Osteoblast (primary cell): ENCODE results near the gene FXYD4. TPM values are rescaled to one million over a fixed set of nuclear protein-coding genes. Genes with fewer than 3 reads are reported as not detected.

Source experiments
- DNase-seq: peaks from one replicate; pipeline ENCODE4 v3.0.0; 2011; ENCODE audit warnings: low spot score, mixed read lengths; ENCODE audit not compliant: insufficient read length; ENCODE audit errors: missing footprints
- H2AFZ ChIP-seq: 2 replicates; pipeline ENCODE4 v1.6.0; 2011; ENCODE audit warnings: mild to moderate bottlenecking, low read length
- H3K27ac ChIP-seq: 2 replicates; pipeline ENCODE4 v1.5.1; 2011; ENCODE audit warnings: mild to moderate bottlenecking, low read depth, low read length, moderate library complexity
- H3K27me3 ChIP-seq: 2 replicates; pipeline ENCODE4 v1.6.0; 2012; ENCODE audit warnings: mild to moderate bottlenecking, control low read depth, inconsistent platforms, low read length, moderate library complexity; ENCODE audit not compliant: insufficient read depth
- H3K36me3 ChIP-seq: 2 replicates; pipeline ENCODE4 v1.5.1; 2011; ENCODE audit warnings: mild to moderate bottlenecking, low read length, control low read depth, moderate library complexity; ENCODE audit not compliant: insufficient read depth
- H3K4me1 ChIP-seq: 2 replicates; pipeline ENCODE4 v1.5.1; 2011; ENCODE audit warnings: mild to moderate bottlenecking, low read length, control low read depth, moderate library complexity; ENCODE audit not compliant: insufficient read depth
- H3K4me2 ChIP-seq: 2 replicates; pipeline ENCODE4 v1.6.0; 2011; ENCODE audit warnings: mild to moderate bottlenecking, low read length; ENCODE audit not compliant: insufficient read depth
- H3K4me3 ChIP-seq: fragments of 200-600 bp; sonication (generic); 3 replicates; pipeline ENCODE4 v1.5.1; 2012; ENCODE audit warnings: mild to moderate bottlenecking, low read length, inconsistent platforms; ENCODE audit not compliant: insufficient read depth
- H3K79me2 ChIP-seq: 2 replicates; pipeline ENCODE4 v1.6.0; 2012; ENCODE audit warnings: mild to moderate bottlenecking, low read length, control low read depth, inconsistent platforms; ENCODE audit not compliant: insufficient read depth
- H3K9me3 ChIP-seq: 2 replicates; pipeline ENCODE4 v1.5.1; 2011; ENCODE audit warnings: low read depth, low read length, control low read depth
- H4K20me1 ChIP-seq: 2 replicates; pipeline ENCODE4 v1.6.0; 2012; ENCODE audit warnings: mild to moderate bottlenecking, low read length, control low read depth; ENCODE audit not compliant: insufficient read depth
- total RNA-seq: library from RNA; depleted of rRNA; stranded (reverse); fragments of >200 nt; gene quantifications from 2 replicates; pipeline ENCODE4 v1.2.3, GENCODE V29; 2012
- TF ChIP-seq, protein P1 (sequence below): IDR thresholded peaks from 2 replicates; pipeline ENCODE4 v1.5.1; 2011; ENCODE audit warnings: mild to moderate bottlenecking, low read depth, low read length, moderate library complexity; ENCODE audit errors: extremely low read depth

FXYD4 gene
- total RNA-seq, 1 donor, result not detected

DNA sequence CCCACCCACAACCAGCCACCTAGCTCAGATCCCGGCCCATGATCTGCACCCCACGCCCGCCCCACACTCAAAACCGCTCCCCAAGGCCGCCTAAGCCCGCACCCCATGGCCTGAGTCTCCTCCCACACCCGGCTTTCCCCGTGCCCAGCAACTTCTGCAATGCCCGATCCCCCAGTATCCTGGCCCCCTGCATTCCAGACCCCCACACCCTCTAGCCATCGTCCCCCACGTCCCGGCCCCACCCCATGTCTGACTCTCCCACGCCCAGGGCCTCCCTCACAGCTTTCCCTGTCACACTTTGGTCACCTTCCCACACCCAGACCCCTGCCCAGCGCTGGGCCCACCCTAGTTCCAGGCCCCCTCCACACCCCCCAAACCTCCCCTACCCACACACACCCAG is 20.1 kb upstream of the FXYD4 start:
- H3K4me2 ChIP-seq, result no peak overlapping the region
- no peaks in the 10 kb centered on the region for H3K36me3 ChIP-seq
- H3K9me3 ChIP-seq, result no peaks in the 10 kb centered on the region
- no peak overlapping the region for H2AFZ ChIP-seq
- peaks cover 8% of the 10 kb centered on the region for H3K4me1 ChIP-seq
- peak; percentile 21 for DNase-seq
- H4K20me1 ChIP-seq, result no peaks in the 10 kb centered on the region
- H3K27ac ChIP-seq, result no peak overlapping the region
- peaks cover 13% of the 10 kb centered on the region for H3K27me3 ChIP-seq
- no peak overlapping the region for H3K4me3 ChIP-seq
- H3K79me2 ChIP-seq, result no peaks in the 10 kb centered on the region
- TF ChIP-seq, protein P1, sequence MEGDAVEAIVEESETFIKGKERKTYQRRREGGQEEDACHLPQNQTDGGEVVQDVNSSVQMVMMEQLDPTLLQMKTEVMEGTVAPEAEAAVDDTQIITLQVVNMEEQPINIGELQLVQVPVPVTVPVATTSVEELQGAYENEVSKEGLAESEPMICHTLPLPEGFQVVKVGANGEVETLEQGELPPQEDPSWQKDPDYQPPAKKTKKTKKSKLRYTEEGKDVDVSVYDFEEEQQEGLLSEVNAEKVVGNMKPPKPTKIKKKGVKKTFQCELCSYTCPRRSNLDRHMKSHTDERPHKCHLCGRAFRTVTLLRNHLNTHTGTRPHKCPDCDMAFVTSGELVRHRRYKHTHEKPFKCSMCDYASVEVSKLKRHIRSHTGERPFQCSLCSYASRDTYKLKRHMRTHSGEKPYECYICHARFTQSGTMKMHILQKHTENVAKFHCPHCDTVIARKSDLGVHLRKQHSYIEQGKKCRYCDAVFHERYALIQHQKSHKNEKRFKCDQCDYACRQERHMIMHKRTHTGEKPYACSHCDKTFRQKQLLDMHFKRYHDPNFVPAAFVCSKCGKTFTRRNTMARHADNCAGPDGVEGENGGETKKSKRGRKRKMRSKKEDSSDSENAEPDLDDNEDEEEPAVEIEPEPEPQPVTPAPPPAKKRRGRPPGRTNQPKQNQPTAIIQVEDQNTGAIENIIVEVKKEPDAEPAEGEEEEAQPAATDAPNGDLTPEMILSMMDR, result no peak

DNA sequence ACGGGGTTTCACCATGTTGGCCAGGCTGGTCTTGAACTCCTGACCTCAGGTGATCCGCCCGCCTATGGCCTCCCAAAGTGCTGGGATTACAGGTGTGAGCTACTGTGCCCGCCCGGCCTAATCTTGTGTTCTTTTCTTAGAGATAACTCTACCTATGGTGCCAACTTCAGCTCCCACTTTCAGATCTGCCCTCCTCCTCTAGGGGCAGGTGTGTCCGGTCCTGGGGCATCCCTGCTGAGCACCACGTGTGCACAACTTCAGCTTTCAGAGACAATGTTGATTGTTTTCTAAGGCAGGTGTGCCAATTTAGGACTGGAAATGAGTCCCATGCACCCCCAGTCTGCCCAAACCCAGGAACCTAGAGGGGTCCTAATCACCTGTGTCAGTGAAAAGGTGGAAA is 18.5 kb upstream of the FXYD4 start:
- no peak overlapping the region for H2AFZ ChIP-seq
- H3K36me3 ChIP-seq, result no peaks in the 10 kb centered on the region
- TF ChIP-seq, protein P1, result no peak
- H3K4me2 ChIP-seq, result no peak overlapping the region
- no peaks in the 10 kb centered on the region for H3K9me3 ChIP-seq
- H4K20me1 ChIP-seq, result no peaks in the 10 kb centered on the region
- no peak for DNase-seq
- H3K27me3 ChIP-seq, result peaks cover 13% of the 10 kb centered on the region
- no peak overlapping the region for H3K4me3 ChIP-seq
- H3K27ac ChIP-seq, result no peak overlapping the region
- H3K4me1 ChIP-seq, result peaks cover 8% of the 10 kb centered on the region
- no peaks in the 10 kb centered on the region for H3K79me2 ChIP-seq

DNA sequence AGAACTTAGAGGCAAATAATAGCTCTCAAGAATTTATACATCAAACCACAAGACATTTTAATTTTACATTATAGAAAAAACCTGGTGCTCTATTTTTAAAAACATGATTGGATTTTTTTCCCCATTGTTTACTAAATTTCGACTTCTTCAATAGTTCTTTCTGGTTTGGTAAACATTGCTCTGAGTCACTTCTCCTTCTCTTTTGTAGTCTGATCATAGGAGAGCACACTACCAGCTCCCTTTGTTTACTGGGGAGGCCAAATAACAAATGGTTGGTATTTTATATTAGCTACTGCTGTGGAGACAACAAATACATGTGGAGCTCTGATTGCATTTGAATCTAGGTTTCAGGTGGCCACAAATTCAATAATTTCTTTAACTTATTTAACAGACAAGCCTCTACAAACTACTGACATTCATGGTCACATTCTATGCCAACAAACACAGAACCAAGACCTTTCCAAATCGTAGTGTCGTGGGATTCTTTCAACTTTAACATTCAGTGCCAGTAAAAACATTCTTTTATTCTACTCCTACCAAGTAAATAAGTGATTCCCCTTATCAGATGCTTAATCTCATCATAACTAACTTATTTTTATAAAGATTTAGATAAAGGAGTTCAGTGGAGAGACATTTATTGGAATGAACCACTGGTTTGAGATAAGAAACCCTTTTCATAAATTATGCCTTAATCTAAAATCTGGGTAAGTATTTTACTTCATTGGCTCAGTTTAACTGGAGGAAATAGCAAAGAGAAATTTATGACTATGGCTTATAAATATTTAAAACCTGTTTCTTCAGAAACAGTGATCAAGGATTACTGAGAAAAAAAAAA is 17.7 kb upstream of the FXYD4 start:
- TF ChIP-seq, protein P1, result no peak
- H3K4me3 ChIP-seq, result no peak overlapping the region
- H3K27me3 ChIP-seq, result peaks cover 13% of the 10 kb centered on the region
- peaks cover 8% of the 10 kb centered on the region for H3K4me1 ChIP-seq
- H3K4me2 ChIP-seq, result no peak overlapping the region
- no peak for DNase-seq
- no peak overlapping the region for H3K27ac ChIP-seq
- no peaks in the 10 kb centered on the region for H4K20me1 ChIP-seq
- H3K36me3 ChIP-seq, result no peaks in the 10 kb centered on the region
- no peaks in the 10 kb centered on the region for H3K79me2 ChIP-seq
- no peak overlapping the region for H2AFZ ChIP-seq
- no peaks in the 10 kb centered on the region for H3K9me3 ChIP-seq

DNA sequence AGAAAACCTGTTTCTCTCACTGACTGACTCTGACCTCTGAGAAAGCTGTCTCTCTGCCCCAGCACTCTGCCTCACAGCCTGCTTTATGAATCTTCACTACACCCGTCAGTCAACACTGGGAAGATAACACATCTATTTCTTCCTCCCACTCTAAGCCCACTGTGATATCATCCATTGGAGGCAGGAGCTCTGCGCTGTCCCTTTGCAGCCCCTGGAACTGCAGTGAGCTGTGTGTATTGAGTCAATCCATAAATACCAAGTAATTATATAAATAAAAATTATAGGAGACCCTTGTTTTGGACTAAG is 17.2 kb upstream of the FXYD4 start:
- H3K79me2 ChIP-seq, result no peaks in the 10 kb centered on the region
- no peaks in the 10 kb centered on the region for H4K20me1 ChIP-seq
- H3K4me2 ChIP-seq, result no peak overlapping the region
- H3K4me3 ChIP-seq, result no peak overlapping the region
- H3K27ac ChIP-seq, result no peak overlapping the region
- peaks cover 8% of the 10 kb centered on the region for H3K4me1 ChIP-seq
- H3K9me3 ChIP-seq, result no peaks in the 10 kb centered on the region
- peaks cover 13% of the 10 kb centered on the region for H3K27me3 ChIP-seq
- DNase-seq, result no peak
- no peak overlapping the region for H2AFZ ChIP-seq
- H3K36me3 ChIP-seq, result no peaks in the 10 kb centered on the region
- TF ChIP-seq, protein P1, result no peak
